Hepatocyte (in vitro differentiated cells): ENCODE results near the gene MRGPRE. TPM values are rescaled to one million over a fixed set of nuclear protein-coding genes. Genes with fewer than 3 reads are reported as not detected.

ENCODE experiments used
- DNase-seq: peaks from one replicate; pipeline ENCODE4 v3.0.0-alpha.2; 2016; ENCODE audit warnings: low spot score
- H2AFZ ChIP-seq: fragments of 200-600 bp; sonication (generic); 2 replicates; pipeline ENCODE4 v1.6.0; 2016; ENCODE audit warnings: antibody characterized with exemption, mild to moderate bottlenecking
- H3K27ac ChIP-seq: fragments of 200-600 bp; sonication (generic); 2 replicates; pipeline ENCODE4 v1.5.1; 2016; ENCODE audit warnings: mild to moderate bottlenecking
- H3K27me3 ChIP-seq: fragments of 200-600 bp; sonication (generic); 2 replicates; pipeline ENCODE4 v1.6.1; 2016
- H3K36me3 ChIP-seq: fragments of 200-600 bp; sonication (generic); replicated peaks from 2 replicates; pipeline ENCODE4 v1.5.1; 2016; ENCODE audit warnings: low read depth; ENCODE audit not compliant: insufficient read depth
- H3K4me1 ChIP-seq: fragments of 200-600 bp; sonication (generic); 2 replicates; pipeline ENCODE4 v1.5.1; 2016; ENCODE audit warnings: mild to moderate bottlenecking, moderate library complexity; ENCODE audit not compliant: insufficient read depth
- H3K4me2 ChIP-seq: fragments of 200-600 bp; sonication (generic); 2 replicates; pipeline ENCODE4 v1.6.0; 2016
- H3K4me3 ChIP-seq: fragments of 200-600 bp; sonication (generic); 2 replicates; pipeline ENCODE4 v1.5.1; 2016; ENCODE audit warnings: mild to moderate bottlenecking
- H3K79me2 ChIP-seq: fragments of 200-600 bp; sonication (generic); 2 replicates; pipeline ENCODE4 v1.6.0; 2017; ENCODE audit warnings: mild to moderate bottlenecking
- H3K9me2 ChIP-seq: fragments of 200-600 bp; sonication (generic); replicated peaks from 2 replicates; pipeline ENCODE4 v1.6.0; 2017; ENCODE audit warnings: mild to moderate bottlenecking; ENCODE audit not compliant: insufficient read depth
- H3K9me3 ChIP-seq: fragments of 200-600 bp; sonication (generic); 2 replicates; pipeline ENCODE4 v1.5.1; 2016; ENCODE audit warnings: low read depth, mild to moderate bottlenecking
- H4K20me1 ChIP-seq: fragments of 200-600 bp; sonication (generic); 2 replicates; pipeline ENCODE4 v1.6.0; 2016; ENCODE audit warnings: mild to moderate bottlenecking; ENCODE audit not compliant: insufficient read depth, poor library complexity, severe bottlenecking
- EZH2 ChIP-seq: fragments of 200-600 bp; sonication (generic); IDR thresholded peaks from 2 replicates; pipeline ENCODE4 v1.6.1; 2016; ENCODE audit warnings: antibody characterized with exemption, mild to moderate bottlenecking, borderline replicate concordance
- EZH2phosphoT487 ChIP-seq: fragments of 200-600 bp; sonication (generic); IDR thresholded peaks from one replicate; pipeline ENCODE4 v1.6.1; 2018; ENCODE audit warnings: antibody characterized with exemption, mild to moderate bottlenecking, low read depth, moderate library complexity; ENCODE audit not compliant: unreplicated experiment, severe bottlenecking
- WGBS: methylation state at CpG from one replicate; pipeline ENCODE4 v1.1.6; 2016; ENCODE audit warnings: low lambda C conversion rate; ENCODE audit errors: missing lambda C conversion rate; 5-methylcytosine and 5-hydroxymethylcytosine counted together
- polyA plus RNA-seq: library from polyadenylated mRNA; unstranded; fragments of >200 nt; fragmentation: Nextera tagmentation; extraction: Ambion mirVana; gene quantifications from 2 replicates; pipeline ENCODE4 v1.2.1, GENCODE V29; 2016
- total RNA-seq: library from RNA; depleted of rRNA; stranded (reverse); fragments of >200 nt; gene quantifications from 2 replicates; pipeline ENCODE4 v1.2.3, GENCODE V29; 2014
- TF ChIP-seq, protein P1 (sequence below): fragments of 200-600 bp; sonication (generic); IDR thresholded peaks from 2 replicates; pipeline ENCODE4 v1.5.1; 2016; ENCODE audit warnings: antibody characterized with exemption, mild to moderate bottlenecking; ENCODE audit not compliant: poor library complexity

MRGPRE gene
- total and polyA plus RNA-seq, 2 experiments from 2014 or later, result not detected

DNA sequence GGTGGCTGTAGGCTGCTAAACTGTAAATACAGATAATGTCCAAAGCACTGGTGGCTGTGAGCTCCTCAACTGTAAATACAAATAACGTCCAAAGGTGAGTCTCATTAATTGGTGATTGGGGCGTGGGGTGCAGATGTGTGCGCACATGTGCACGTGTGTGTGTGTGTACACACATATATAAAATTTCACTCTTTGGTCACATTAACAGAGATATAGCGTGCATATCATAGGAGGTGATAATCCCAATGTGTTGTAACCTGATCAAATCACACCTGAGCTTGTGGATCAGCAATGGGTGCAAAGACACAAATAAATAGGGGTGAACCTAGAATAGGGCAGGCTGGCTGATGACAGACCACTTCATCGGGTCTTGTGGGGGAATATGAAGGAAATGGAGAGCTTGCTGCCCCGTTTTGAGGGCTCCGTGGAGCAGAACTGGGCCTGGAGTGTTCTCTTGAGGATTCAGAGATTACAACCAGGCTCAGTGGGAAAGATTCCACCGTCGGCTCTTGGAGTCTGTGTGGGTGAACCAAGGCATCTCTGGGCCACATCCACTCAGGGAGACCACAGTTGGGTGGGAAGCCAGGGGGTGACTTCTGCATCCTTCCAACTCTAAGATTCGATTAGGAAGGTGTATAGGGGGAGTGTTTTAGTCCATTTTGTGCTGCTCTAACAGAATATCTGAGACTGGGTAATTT lies 42.2 kb downstream of the MRGPRE start:
- 85% methylated on average over 11 of the region's 11 CpGs for WGBS
- DNase-seq, result no peak
- Histone ChIP-seq H3K27ac (no peak overlapping the region), H3K4me2 (no peak overlapping the region), H3K4me1 (no peaks in the 10 kb centered on the region), H4K20me1 (no peaks in the 10 kb centered on the region), H3K4me3 (no peak overlapping the region), H3K79me2 (no peaks in the 10 kb centered on the region), H3K9me3 (no peaks in the 10 kb centered on the region), H3K9me2 (no peaks in the 10 kb centered on the region), H3K27me3 (no peaks in the 10 kb centered on the region), H3K36me3 (no peaks in the 10 kb centered on the region), H2AFZ (no peak overlapping the region)
- TF ChIP-seq, protein P1, sequence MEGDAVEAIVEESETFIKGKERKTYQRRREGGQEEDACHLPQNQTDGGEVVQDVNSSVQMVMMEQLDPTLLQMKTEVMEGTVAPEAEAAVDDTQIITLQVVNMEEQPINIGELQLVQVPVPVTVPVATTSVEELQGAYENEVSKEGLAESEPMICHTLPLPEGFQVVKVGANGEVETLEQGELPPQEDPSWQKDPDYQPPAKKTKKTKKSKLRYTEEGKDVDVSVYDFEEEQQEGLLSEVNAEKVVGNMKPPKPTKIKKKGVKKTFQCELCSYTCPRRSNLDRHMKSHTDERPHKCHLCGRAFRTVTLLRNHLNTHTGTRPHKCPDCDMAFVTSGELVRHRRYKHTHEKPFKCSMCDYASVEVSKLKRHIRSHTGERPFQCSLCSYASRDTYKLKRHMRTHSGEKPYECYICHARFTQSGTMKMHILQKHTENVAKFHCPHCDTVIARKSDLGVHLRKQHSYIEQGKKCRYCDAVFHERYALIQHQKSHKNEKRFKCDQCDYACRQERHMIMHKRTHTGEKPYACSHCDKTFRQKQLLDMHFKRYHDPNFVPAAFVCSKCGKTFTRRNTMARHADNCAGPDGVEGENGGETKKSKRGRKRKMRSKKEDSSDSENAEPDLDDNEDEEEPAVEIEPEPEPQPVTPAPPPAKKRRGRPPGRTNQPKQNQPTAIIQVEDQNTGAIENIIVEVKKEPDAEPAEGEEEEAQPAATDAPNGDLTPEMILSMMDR, result no peak
- TF ChIP-seq EZH2phosphoT487 (no peak), EZH2 (no peak)

DNA sequence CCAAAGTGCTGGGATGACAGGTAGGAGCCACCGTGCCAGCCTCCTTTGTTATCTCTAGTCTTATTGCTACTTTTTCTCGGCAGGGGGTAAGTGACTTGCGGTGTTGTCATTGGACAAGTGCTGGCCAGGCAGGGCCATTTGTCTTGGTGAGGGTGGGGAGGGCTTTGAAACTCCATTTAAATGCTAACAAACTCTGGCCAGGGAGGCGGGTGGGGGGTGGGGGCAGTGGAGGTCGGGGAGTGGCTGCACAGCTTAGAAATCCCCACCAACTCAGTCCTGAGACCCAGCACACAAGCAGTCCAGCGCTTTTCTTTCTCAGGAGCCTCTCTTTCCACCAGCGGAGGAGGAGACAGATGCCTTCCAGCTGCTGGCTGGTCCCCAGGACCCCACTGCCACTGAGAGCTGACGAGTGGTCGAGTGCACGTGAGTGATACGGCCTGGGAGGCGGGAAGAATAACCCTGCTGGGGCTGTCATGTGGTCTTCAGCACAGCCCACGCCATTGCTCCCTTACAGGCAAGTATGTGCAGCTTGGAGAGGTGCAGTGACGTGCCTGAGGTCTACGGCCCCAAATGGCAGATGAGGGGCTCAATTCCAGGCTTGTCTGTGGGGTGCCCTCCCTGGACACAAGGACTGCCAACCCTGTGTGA lies 42.9 kb downstream of the MRGPRE start:
- no peak overlapping the region for H3K4me3 ChIP-seq
- no peak overlapping the region for H3K27ac ChIP-seq
- H3K9me3 ChIP-seq, result no peaks in the 10 kb centered on the region
- H3K4me1 ChIP-seq, result no peaks in the 10 kb centered on the region
- H4K20me1 ChIP-seq, result no peaks in the 10 kb centered on the region
- no peak overlapping the region for H3K4me2 ChIP-seq
- no peaks in the 10 kb centered on the region for H3K9me2 ChIP-seq
- H3K36me3 ChIP-seq, result no peaks in the 10 kb centered on the region
- 42% methylated on average over 15 of the region's 15 CpGs for WGBS
- TF ChIP-seq EZH2, result no peak
- TF ChIP-seq, protein P1, result no peak
- no peak for TF ChIP-seq EZH2phosphoT487
- H3K79me2 ChIP-seq, result no peaks in the 10 kb centered on the region
- H2AFZ ChIP-seq, result no peak overlapping the region
- no peaks in the 10 kb centered on the region for H3K27me3 ChIP-seq
- no peak for DNase-seq

DNA sequence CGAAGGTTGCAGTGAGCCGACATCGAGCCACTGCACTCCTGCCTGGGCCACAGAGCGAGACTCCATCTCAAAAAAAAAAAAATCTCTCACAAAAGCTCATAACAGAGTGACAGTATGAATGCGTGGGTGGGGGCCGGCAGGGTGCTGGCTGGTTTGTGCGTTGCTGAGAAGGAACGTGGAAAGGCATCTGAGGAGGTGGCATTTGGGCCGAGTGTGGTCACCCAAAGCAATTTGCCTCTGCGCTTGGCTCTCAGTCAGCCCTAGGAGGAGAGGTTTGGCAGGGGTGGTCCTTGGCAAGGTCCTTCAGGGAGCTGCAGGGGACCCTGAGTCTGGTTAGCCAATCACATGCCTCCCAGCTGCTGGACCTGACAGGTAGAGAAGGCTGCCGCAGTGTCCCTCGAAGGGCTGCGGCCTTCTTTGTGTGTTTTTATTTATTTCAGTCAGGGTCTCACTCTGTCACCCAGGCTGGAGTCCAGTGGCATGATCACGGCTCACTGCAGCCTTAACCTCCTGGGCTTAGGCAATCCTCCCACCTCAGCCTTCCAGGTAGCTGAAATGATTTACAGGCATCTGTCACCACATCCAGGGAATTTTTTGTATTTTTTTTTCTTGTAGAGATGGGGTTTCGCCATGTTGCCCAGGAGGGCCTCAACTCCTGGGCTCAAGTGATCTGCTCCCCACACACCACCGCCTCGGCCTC lies 43.6 kb downstream of the MRGPRE start:
- Histone ChIP-seq H3K36me3 (no peaks in the 10 kb centered on the region), H3K4me1 (no peaks in the 10 kb centered on the region), H3K9me3 (no peaks in the 10 kb centered on the region), H3K4me2 (no peak overlapping the region), H3K4me3 (no peak overlapping the region), H3K27me3 (no peaks in the 10 kb centered on the region), H4K20me1 (no peaks in the 10 kb centered on the region), H3K27ac (no peak overlapping the region), H3K79me2 (no peaks in the 10 kb centered on the region), H2AFZ (no peak overlapping the region), H3K9me2 (no peaks in the 10 kb centered on the region)
- no peak for DNase-seq
- WGBS, result 89% methylated on average over 16 of the region's 17 CpGs
- TF ChIP-seq EZH2phosphoT487, result no peak
